DOHH2 (cell line): ENCODE results near the gene PTPN21.

ENCODE experiments used
- H3F3A ChIP-seq: fragments of 200-600 bp; sonication (generic), shearing (Covaris generic); 2 replicates; pipeline ENCODE4 v1.6.0; 2016; ENCODE audit warnings: antibody characterized with exemption, mild to moderate bottlenecking; ENCODE audit not compliant: control insufficient read depth, insufficient read depth
- H3K27ac ChIP-seq: fragments of 200-600 bp; sonication (generic); 2 replicates; pipeline ENCODE4 v1.5.1; 2014; ENCODE audit warnings: low read depth, mild to moderate bottlenecking, low read length, moderate library complexity
- H3K27me3 ChIP-seq: fragments of 200-600 bp; sonication (generic); 2 replicates; pipeline ENCODE4 v1.6.1; 2014; ENCODE audit warnings: mild to moderate bottlenecking, low read length, mixed read lengths; ENCODE audit not compliant: control insufficient read depth
- H3K36me3 ChIP-seq: fragments of 200-600 bp; sonication (generic); 2 replicates; pipeline ENCODE4 v1.6.1; 2014; ENCODE audit warnings: mild to moderate bottlenecking, low read length, moderate library complexity, mixed read lengths; ENCODE audit not compliant: control insufficient read depth
- H3K4me1 ChIP-seq: fragments of 200-600 bp; sonication (generic); 2 replicates; pipeline ENCODE4 v1.6.1; 2014; ENCODE audit warnings: mild to moderate bottlenecking, low read length, mixed read lengths; ENCODE audit not compliant: control insufficient read depth
- H3K4me2 ChIP-seq: fragments of 200-600 bp; sonication (generic); 2 replicates; pipeline ENCODE4 v1.6.0; 2014; ENCODE audit warnings: mild to moderate bottlenecking, low read length, moderate library complexity
- H3K4me3 ChIP-seq: fragments of 200-600 bp; sonication (generic); 2 replicates; pipeline ENCODE4 v1.5.1; 2014; ENCODE audit warnings: mild to moderate bottlenecking, low read length, mixed read lengths
- H3K79me2 ChIP-seq: fragments of 200-600 bp; sonication (generic); 2 replicates; pipeline ENCODE4 v1.6.1; 2014; ENCODE audit warnings: mild to moderate bottlenecking, low read length, mixed read lengths; ENCODE audit not compliant: control insufficient read depth
- H3K9me2 ChIP-seq: fragments of 200-600 bp; sonication (generic); replicated peaks from 2 replicates; pipeline ENCODE4 v1.6.1; 2014; ENCODE audit warnings: mild to moderate bottlenecking, low read length, mixed read lengths; ENCODE audit not compliant: control insufficient read depth
- H3K9me3 ChIP-seq: fragments of 200-600 bp; sonication (generic); 2 replicates; pipeline ENCODE4 v1.6.1; 2014; ENCODE audit warnings: antibody characterized with exemption, low read length, mixed read lengths; ENCODE audit not compliant: control insufficient read depth, insufficient read depth
- H4K20me1 ChIP-seq: fragments of 200-600 bp; sonication (generic); 2 replicates; pipeline ENCODE4 v1.6.0; 2014; ENCODE audit warnings: low read depth, mild to moderate bottlenecking, antibody characterized with exemption, low read length, moderate library complexity; ENCODE audit not compliant: control insufficient read depth, insufficient read depth
- EZH2phosphoT487 ChIP-seq: fragments of 200-600 bp; sonication (generic); IDR thresholded peaks from 2 replicates; pipeline ENCODE4 v1.6.1; 2017; ENCODE audit warnings: borderline replicate concordance, mild to moderate bottlenecking, antibody characterized with exemption, low read length, moderate library complexity, mixed read lengths
- TF ChIP-seq, protein P1 (sequence below): fragments of 200-600 bp; sonication (generic); IDR thresholded peaks from one replicate; pipeline ENCODE4 v1.5.1; 2014; ENCODE audit warnings: antibody characterized with exemption, mild to moderate bottlenecking, low read depth, low read length; ENCODE audit not compliant: poor library complexity, severe bottlenecking

PTPN21 gene

DNA sequence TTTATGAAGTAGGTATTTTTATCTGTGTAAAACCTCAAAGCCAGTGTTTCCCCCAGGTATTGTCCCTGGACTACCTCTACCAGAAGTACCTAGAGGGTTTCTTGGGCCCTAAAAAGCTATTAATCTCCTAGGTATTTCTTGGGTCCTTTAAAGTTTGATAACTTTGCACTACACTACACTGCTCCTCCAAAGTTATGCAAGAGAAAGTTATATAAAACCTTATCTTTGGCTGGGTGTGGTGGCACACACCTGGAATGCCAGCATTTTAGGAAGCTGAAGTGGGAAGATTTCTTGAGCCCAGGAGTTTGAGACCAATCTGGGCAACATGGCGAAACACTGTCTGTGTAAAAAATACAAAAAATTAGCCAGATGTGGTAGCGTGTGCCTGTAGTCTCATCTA lies 34.9 kb downstream of the PTPN21 start:
- 0 out of 2 replicates have a peak, but pooled peaks cover 4% of the 10 kb centered on the region for H3K27me3 ChIP-seq
- H3K4me1 ChIP-seq, result no peaks in the 10 kb centered on the region
- H3K9me2 ChIP-seq, result no peaks in the 10 kb centered on the region
- H3K36me3 ChIP-seq, result no peaks in the 10 kb centered on the region
- no peak overlapping the region for H3K4me2 ChIP-seq
- no peak for TF ChIP-seq EZH2phosphoT487
- TF ChIP-seq, protein P1, sequence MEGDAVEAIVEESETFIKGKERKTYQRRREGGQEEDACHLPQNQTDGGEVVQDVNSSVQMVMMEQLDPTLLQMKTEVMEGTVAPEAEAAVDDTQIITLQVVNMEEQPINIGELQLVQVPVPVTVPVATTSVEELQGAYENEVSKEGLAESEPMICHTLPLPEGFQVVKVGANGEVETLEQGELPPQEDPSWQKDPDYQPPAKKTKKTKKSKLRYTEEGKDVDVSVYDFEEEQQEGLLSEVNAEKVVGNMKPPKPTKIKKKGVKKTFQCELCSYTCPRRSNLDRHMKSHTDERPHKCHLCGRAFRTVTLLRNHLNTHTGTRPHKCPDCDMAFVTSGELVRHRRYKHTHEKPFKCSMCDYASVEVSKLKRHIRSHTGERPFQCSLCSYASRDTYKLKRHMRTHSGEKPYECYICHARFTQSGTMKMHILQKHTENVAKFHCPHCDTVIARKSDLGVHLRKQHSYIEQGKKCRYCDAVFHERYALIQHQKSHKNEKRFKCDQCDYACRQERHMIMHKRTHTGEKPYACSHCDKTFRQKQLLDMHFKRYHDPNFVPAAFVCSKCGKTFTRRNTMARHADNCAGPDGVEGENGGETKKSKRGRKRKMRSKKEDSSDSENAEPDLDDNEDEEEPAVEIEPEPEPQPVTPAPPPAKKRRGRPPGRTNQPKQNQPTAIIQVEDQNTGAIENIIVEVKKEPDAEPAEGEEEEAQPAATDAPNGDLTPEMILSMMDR, result no peak
- H3K79me2 ChIP-seq, result no peaks in the 10 kb centered on the region
- H3K4me3 ChIP-seq, result no peak overlapping the region
- no peaks in the 10 kb centered on the region for H4K20me1 ChIP-seq
- no peaks in the 10 kb centered on the region for H3K9me3 ChIP-seq
- no peaks in the 10 kb centered on the region for H3F3A ChIP-seq
- H3K27ac ChIP-seq, result no peak overlapping the region

DNA sequence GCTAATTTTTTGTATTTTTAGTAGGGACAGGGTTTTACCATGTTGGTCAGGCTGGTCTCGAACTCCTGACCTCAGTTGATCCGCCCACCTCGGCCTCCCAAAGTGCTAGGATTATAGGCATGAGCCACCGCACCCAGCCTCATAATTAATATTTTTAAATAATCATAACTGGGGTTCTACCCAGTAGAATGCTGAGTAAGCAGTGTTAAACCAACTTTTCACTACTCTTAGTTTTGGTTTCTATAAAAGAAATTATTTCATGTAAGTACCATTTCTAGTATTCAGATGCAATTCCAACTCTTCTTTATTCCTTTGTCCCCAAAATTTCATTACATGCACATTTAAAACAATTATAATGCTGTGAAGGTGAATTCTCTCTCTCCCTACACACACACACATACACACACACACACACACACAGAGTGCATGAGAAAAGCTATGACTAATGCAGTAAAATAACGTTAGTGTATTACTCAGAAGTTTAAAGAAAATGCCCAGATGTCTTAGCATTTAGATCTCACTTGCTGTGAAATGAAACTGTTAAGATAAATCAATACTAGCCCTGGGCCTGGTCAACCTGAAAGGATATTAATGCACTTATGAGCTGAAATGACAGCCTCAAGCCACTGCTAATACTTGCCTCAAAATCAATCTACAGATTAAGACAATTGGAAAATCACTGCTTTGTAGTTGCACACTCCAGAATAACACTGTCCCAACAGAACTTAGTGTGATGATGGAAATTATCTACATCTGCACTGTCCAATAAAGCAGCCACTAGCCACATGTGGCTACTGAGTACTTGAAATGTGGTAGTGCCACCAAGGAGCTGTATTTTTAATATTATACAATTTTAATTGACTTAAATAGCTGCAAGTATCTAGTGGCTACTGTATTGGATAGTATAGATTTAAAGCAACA lies 36.0 kb downstream of the PTPN21 start:
- no peaks in the 10 kb centered on the region for H3K4me1 ChIP-seq
- no peak overlapping the region for H3K4me2 ChIP-seq
- no peaks in the 10 kb centered on the region for H3K9me3 ChIP-seq
- H3K4me3 ChIP-seq, result no peak overlapping the region
- H3F3A ChIP-seq, result no peaks in the 10 kb centered on the region
- H3K27ac ChIP-seq, result no peak overlapping the region
- H4K20me1 ChIP-seq, result no peaks in the 10 kb centered on the region
- no peaks in the 10 kb centered on the region for H3K36me3 ChIP-seq
- no peaks in the 10 kb centered on the region for H3K79me2 ChIP-seq
- TF ChIP-seq, protein P1, result no peak
- no peak for TF ChIP-seq EZH2phosphoT487
- H3K27me3 ChIP-seq, result 0 out of 2 replicates have a peak, but pooled peaks cover 4% of the 10 kb centered on the region
- no peaks in the 10 kb centered on the region for H3K9me2 ChIP-seq

GRCh38 chr14:88516861-88517357 lies 37.9 kb downstream of the PTPN21 start:
- no peak for TF ChIP-seq EZH2phosphoT487
- TF ChIP-seq, protein P1, result no peak
- Histone ChIP-seq H3K9me3 (no peaks in the 10 kb centered on the region), H3K4me1 (no peaks in the 10 kb centered on the region), H3K9me2 (no peaks in the 10 kb centered on the region), H4K20me1 (no peaks in the 10 kb centered on the region), H3K4me2 (no peak overlapping the region), H3K79me2 (no peaks in the 10 kb centered on the region), H3K27me3 (0 out of 2 replicates have a peak, but pooled peaks cover 4% of the 10 kb centered on the region), H3F3A (no peaks in the 10 kb centered on the region), H3K4me3 (no peak overlapping the region), H3K36me3 (no peaks in the 10 kb centered on the region), H3K27ac (no peak overlapping the region)
